Brain microvascular endothelial cell (primary cell): ENCODE measurements around the gene TMEM87B.

ENCODE experiments used
- DNase-seq: peaks from one replicate; pipeline ENCODE4 v3.0.0-alpha.2; 2020
- H3K27ac ChIP-seq: fragments of 250-450 bp; sonication (Bioruptor Pico); 2 replicates; pipeline ENCODE4 v1.5.1; 2020; ENCODE audit warnings: mild to moderate bottlenecking, moderate library complexity
- H3K27me3 ChIP-seq: fragments of 250-450 bp; sonication (Bioruptor Pico); replicated peaks from 2 replicates; pipeline ENCODE4 v1.5.1; 2020; ENCODE audit warnings: mild to moderate bottlenecking
- H3K36me3 ChIP-seq: fragments of 250-450 bp; sonication (Bioruptor Pico); replicated peaks from 2 replicates; pipeline ENCODE4 v1.5.1; 2020; ENCODE audit warnings: mild to moderate bottlenecking
- H3K4me3 ChIP-seq: 2 replicates; pipeline ENCODE4 v1.5.1; 2011; ENCODE audit warnings: low read depth, mild to moderate bottlenecking, control low read depth, low read length, moderate library complexity
- in situ Hi-C: cut with HindIII; loops from 2 replicates; pipeline ENCODE4 v1.10.0; 2017; ENCODE audit warnings: low sequenced_read_pairs, low pct_ligation_motif_present
- TF ChIP-seq, protein P1 (sequence below): IDR thresholded peaks from 2 replicates; pipeline ENCODE4 v1.5.1; 2011; ENCODE audit warnings: low read depth, mild to moderate bottlenecking, moderate library complexity, low read length, control low read depth, inconsistent platforms; ENCODE audit errors: missing control alignments

The TMEM87B gene

GRCh38 chr2:112151701-112152440 is 96.8 kb downstream of the TMEM87B start:
- Histone ChIP-seq H3K36me3 (no peaks in the 10 kb centered on the region), H3K27me3 (no peaks in the 10 kb centered on the region), H3K4me3 (no peak overlapping the region), H3K27ac (no peak overlapping the region)
- no peak for DNase-seq
- in situ Hi-C loops: no loop called here
- TF ChIP-seq, protein P1, sequence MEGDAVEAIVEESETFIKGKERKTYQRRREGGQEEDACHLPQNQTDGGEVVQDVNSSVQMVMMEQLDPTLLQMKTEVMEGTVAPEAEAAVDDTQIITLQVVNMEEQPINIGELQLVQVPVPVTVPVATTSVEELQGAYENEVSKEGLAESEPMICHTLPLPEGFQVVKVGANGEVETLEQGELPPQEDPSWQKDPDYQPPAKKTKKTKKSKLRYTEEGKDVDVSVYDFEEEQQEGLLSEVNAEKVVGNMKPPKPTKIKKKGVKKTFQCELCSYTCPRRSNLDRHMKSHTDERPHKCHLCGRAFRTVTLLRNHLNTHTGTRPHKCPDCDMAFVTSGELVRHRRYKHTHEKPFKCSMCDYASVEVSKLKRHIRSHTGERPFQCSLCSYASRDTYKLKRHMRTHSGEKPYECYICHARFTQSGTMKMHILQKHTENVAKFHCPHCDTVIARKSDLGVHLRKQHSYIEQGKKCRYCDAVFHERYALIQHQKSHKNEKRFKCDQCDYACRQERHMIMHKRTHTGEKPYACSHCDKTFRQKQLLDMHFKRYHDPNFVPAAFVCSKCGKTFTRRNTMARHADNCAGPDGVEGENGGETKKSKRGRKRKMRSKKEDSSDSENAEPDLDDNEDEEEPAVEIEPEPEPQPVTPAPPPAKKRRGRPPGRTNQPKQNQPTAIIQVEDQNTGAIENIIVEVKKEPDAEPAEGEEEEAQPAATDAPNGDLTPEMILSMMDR: no peak

DNA sequence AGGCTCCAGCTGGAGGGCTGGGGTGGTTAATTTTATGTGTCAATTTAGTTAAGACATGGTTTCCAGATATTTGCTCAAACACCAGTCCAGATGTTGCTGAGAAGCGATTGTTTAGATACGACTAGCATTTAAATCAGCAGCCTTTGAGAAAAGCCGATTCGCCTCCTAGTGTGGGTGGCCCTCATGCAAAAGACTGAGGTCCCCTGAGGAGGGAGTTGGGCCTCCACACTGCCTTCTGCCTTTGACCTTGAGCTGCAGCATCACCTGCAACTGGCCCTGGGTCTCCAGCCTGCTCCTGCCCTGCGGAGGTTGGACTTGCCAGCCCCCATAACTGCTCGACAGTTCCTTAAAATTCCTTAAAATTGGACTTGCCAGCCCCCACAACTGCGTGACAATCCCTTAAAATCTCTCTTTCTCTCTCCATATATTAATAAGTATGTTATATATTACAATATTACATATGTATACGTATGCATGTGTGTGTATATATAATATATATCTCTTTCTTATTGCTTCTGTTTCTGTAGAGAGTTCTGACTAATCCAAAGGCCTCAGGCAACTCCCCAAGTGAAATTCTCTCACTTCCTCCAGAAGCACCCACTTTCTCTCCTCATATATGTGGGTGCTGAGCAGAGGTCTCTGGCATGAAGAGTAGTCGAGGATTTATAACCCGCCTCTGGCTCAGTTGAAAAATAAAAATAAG is 97.6 kb downstream of the TMEM87B start:
- DNase-seq: no peak
- H3K4me3 ChIP-seq: no peak overlapping the region
- in situ Hi-C loops: no loop called here
- TF ChIP-seq, protein P1: no peak
- H3K27ac ChIP-seq: no peak overlapping the region
- no peaks in the 10 kb centered on the region for H3K27me3 ChIP-seq
- no peaks in the 10 kb centered on the region for H3K36me3 ChIP-seq

GRCh38 chr2:112153179-112153490 is 98.1 kb downstream of the TMEM87B start:
- H3K36me3 ChIP-seq: no peaks in the 10 kb centered on the region
- no peak overlapping the region for H3K27ac ChIP-seq
- in situ Hi-C loops: no loop called here
- H3K4me3 ChIP-seq: no peak overlapping the region
- no peak for DNase-seq
- H3K27me3 ChIP-seq: no peaks in the 10 kb centered on the region
- TF ChIP-seq, protein P1: no peak

GRCh38 chr2:112153501-112153900 is 98.4 kb downstream of the TMEM87B start:
- in situ Hi-C loops: no loop called here

GRCh38 chr2:112154246-112155117 is 99.4 kb downstream of the TMEM87B start:
- no peaks in the 10 kb centered on the region for H3K36me3 ChIP-seq
- TF ChIP-seq, protein P1: no peak
- H3K27ac ChIP-seq: no peak overlapping the region
- H3K27me3 ChIP-seq: no peaks in the 10 kb centered on the region
- in situ Hi-C loops: no loop called here
- no peak for DNase-seq
- H3K4me3 ChIP-seq: no peak overlapping the region

More at GRCh38 chr2:112153501-112153900, 98.4 kb downstream of the TMEM87B start:
- no peak overlapping the region for H3K4me3 ChIP-seq
- DNase-seq: no peak
- H3K27me3 ChIP-seq: no peaks in the 10 kb centered on the region
- H3K36me3 ChIP-seq: no peaks in the 10 kb centered on the region
- TF ChIP-seq, protein P1: no peak
- H3K27ac ChIP-seq: no peak overlapping the region
